ENCODE measurements around the gene LATS1.
A peak's percentile ranks its signal among the peaks of the same experiment; 100 is the strongest.
"Not testable (repeated sequence)": the region's sequence is repeated elsewhere in the genome, so short reads cannot be mapped to it uniquely, and the experiment has no call there.

The LATS1 gene

GRCh38 chr6:149681209-149681608 lies 36.7 kb downstream of the LATS1 start:
- no peak for DNase-seq
- intact Hi-C loops (cut with DNase I) = no loop called here

GRCh38 chr6:149680503-149680902 lies 37.4 kb downstream of the LATS1 start:
- no peak for DNase-seq
- intact Hi-C loops (cut with DNase I) = no loop called here

- intact Hi-C loops (cut with DNase I); DNase-seq: not testable (repeated sequence)
Observed at GRCh38 chr6:149672265-149672664, 45.6 kb downstream of the LATS1 start.

- intact Hi-C loops (cut with DNase I) = no loop called here
- no peak for DNase-seq
Observed at GRCh38 chr6:149660028-149660427, 57.9 kb downstream of the LATS1 start.

- intact Hi-C loops (cut with DNase I) = no loop called here
- no peak for DNase-seq
Observed at GRCh38 chr6:149657441-149657840, 60.5 kb downstream of the LATS1 start.

GRCh38 chr6:149651056-149651455 lies 66.8 kb downstream of the LATS1 start:
- DNase-seq = no peak
- intact Hi-C loops (cut with DNase I) = no loop called here

GRCh38 chr6:149648148-149649145 lies 69.5 kb downstream of the LATS1 start, which contains the start of gene KATNA1:
TSS of gene KATNA1 (minus strand) at chr6:149648714. CDS start at chr6:149638547, 10,167 bp downstream.
- intact Hi-C loops (cut with DNase I) = loop anchor here (5.0 kb wide), 2 partner anchors 81 to 101 kb away; partner anchors contain the start of genes GINM1 and PPIL4
- peak; percentile 72 to 98 (median 84) for DNase-seq

GRCh38 chr6:149646599-149646998 lies 71.3 kb downstream of the LATS1 start:
- DNase-seq = no peak
- intact Hi-C loops (cut with DNase I) = loop anchor here (5.0 kb wide), 2 partner anchors 79 to 99 kb away; partner anchors contain the start of genes GINM1 and PPIL4

- intact Hi-C loops (cut with DNase I) = no loop called here
Observed at GRCh38 chr6:149642829-149643580, 74.9 kb downstream of the LATS1 start.

GRCh38 chr6:149636124-149636523 lies 81.8 kb downstream of the LATS1 start:
- intact Hi-C loops (cut with DNase I) = no loop called here
- DNase-seq = no peak

More at GRCh38 chr6:149642829-149643580, 74.9 kb downstream of the LATS1 start:
- no peak for DNase-seq

- no peak for DNase-seq
- intact Hi-C loops (cut with DNase I) = no loop called here
Observed at GRCh38 chr6:149634315-149634714, 83.6 kb downstream of the LATS1 start.

- intact Hi-C loops (cut with DNase I) = no loop called here
- DNase-seq = no peak
Observed at GRCh38 chr6:149628875-149629510, 88.9 kb downstream of the LATS1 start.

GRCh38 chr6:149627672-149628071 lies 90.2 kb downstream of the LATS1 start:
- no peak for DNase-seq
- intact Hi-C loops (cut with DNase I) = no loop called here

- intact Hi-C loops (cut with DNase I) = no loop called here
- DNase-seq = no peak
Observed at GRCh38 chr6:149615805-149616204, 102.1 kb downstream of the LATS1 start.

GRCh38 chr6:149614337-149614736 lies 103.6 kb downstream of the LATS1 start:
- intact Hi-C loops (cut with DNase I) = no loop called here
- no peak for DNase-seq

- DNase-seq = no peak
- intact Hi-C loops (cut with DNase I) = no loop called here
Observed at GRCh38 chr6:149608381-149608982, 109.4 kb downstream of the LATS1 start.

Measured in posterior cingulate gyrus (tissue), 11 donors.